Ramos (cell line): ENCODE data around the gene COA1.
"Not testable (repeated sequence)": the region's sequence is repeated elsewhere in the genome, so short reads cannot be mapped to it uniquely, and the experiment has no call there.

ENCODE experiments used
- in situ Hi-C: fragments of 300-500 bp; cut with MboI; formaldehyde crosslinking; loops from one replicate; pipeline ENCODE4 v1.14.3; 2022; ENCODE audit warnings: low sequenced_read_pairs; ENCODE audit not compliant: unreplicated experiment

Gene COA1

DNA sequence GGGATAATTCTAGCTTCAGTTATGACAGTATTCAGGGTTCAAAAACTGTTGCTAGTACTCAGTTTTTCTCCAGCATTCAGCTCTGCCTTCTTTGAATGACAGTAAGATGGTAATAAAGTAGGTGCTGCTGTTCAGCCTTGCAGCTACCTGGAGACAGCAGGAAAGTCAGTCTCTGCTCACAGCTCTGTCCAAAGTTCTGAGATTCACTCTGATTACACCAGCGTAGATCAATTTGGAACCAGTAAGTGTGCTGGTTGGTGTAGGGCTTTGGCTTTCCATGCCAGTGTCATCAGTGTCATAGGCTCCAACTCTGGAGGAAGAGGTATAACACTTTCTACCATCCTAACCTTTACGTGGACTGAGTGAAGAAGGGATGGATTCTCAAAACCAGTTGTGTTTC lies 120.2 kb downstream of the COA1 start:
- in situ Hi-C loops, result no loop called here

GRCh38 chr7:43604251-43604650 lies 125.1 kb downstream of the COA1 start:
- in situ Hi-C loops, result no loop called here

DNA sequence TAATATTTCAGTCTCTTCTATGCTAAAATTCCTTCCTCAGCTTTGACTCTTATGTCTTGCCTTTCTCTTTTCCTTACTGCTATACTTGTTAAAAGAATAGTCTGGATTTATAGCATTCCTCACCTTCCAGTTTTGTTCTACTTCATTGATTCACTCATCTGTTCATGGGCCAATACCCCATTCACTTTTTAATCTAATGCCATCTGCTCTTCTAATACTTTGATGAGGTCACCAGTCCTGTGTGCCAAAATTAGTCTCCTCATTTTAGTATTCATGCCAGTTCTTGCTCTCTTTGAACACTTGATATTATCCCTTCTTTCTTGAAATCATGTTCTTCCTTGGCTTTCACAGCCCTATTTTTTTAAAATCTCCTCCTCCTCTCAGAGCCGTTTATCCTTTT lies 127.1 kb downstream of the COA1 start:
- in situ Hi-C loops, result no loop called here

DNA sequence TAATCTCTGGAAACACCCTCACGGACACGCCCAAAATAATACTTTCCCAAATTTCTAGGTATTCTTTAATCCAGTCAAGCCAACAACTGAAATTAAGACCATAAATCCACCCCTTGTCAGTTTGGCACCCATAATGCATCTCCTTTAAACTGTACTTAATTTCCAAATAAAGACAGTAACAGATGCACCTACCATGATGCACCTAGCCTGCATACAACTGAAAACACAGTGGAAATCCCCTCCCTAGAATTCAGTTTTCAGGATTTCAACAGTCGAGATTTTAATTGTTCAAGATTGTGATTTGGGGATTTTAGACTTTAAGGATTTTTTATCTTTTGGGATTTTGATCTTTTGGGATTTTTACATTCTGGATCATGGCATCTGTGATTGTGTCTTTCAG lies 129.3 kb downstream of the COA1 start:
- in situ Hi-C loops, result no loop called here

GRCh38 chr7:43596426-43596825 lies 132.9 kb downstream of the COA1 start:
- in situ Hi-C loops, result not testable (repeated sequence)

DNA sequence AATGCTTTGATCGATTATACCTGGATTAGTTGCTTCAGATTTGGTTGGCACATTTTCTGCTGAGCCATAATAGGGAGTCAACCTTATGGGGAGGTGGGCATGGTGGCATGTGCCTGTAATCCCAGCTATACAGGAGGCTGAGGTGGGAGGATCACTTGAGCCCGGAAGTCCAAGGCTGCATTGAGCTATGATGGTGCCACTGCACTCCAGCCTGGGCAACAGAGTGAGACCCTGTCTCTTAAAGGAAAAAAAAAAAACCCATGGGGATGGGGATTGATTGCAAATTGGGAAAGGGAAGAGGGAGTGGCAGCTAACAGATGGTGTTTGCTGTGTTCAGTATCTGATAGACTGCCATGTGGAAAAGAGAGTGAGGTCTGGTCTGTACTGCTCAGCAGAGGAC lies 135.3 kb downstream of the COA1 start:
- in situ Hi-C loops, result no loop called here

DNA sequence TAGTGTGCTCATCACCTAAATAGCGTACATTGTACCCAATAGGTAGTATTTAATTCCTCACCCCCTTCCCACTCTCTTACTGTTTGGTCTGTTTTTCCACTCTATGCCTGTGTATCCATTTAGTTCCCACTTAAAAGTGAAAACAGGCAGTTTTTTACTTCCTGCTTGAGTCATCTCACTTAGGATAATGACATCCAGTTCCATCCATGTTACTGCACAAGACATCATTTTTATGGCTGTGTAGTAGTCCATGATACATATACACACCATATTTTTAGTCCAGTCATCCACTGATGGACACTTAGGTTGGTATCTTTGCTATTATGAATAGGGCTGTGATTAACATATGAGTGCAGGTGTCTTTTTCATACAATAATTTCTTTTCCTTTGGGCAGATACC lies 136.3 kb downstream of the COA1 start:
- in situ Hi-C loops, result no loop called here

GRCh38 chr7:43592326-43592725 lies 137.0 kb downstream of the COA1 start:
- in situ Hi-C loops, result no loop called here

GRCh38 chr7:43591558-43592180 lies 137.7 kb downstream of the COA1 start:
- in situ Hi-C loops, result no loop called here

- in situ Hi-C loops, result no loop called here
These were observed 138.3 kb downstream of the COA1 start for GRCh38 chr7:43590862-43591557.

GRCh38 chr7:43589728-43590127 lies 139.6 kb downstream of the COA1 start:
- in situ Hi-C loops, result no loop called here
